Choroid plexus epithelial cell (primary cell): ENCODE results near the gene HIVEP2.
A peak's percentile ranks its signal among the peaks of the same experiment; 100 is the strongest.
"Not testable (repeated sequence)": the region's sequence is repeated elsewhere in the genome, so short reads cannot be mapped to it uniquely, and the experiment has no call there.

Experiments used
- DNase-seq: peaks from one replicate; pipeline ENCODE4 v3.0.0-alpha.2; 2010; ENCODE audit warnings: low read depth
- H3K4me3 ChIP-seq: 2 replicates; pipeline ENCODE4 v1.5.1; 2011; ENCODE audit warnings: low read depth, mild to moderate bottlenecking, control low read depth, low read length, moderate library complexity
- CTCF ChIP-seq: conservative IDR thresholded peaks from 2 replicates; pipeline ENCODE4 v1.5.1; 2011; ENCODE audit warnings: low read depth, mild to moderate bottlenecking, control low read depth, inconsistent platforms, low read length, moderate library complexity

HIVEP2 gene

GRCh38 chr6:142945049-142945445, at the start of gene HIVEP2:
HIVEP2 (minus strand) TSS chr6:142945176; CDS start chr6:142774738, 170,438 bp downstream.
- TF ChIP-seq CTCF = no peak
- peak; percentile 91 for DNase-seq
- peak within 1 kb of the TSS; percentile 96 for H3K4me3 ChIP-seq

- no peak for TF ChIP-seq CTCF
- no peak for DNase-seq
- no peak overlapping the region for H3K4me3 ChIP-seq
Measured at GRCh38 chr6:142993977-142994376, 49.0 kb upstream of the HIVEP2 start.

GRCh38 chr6:142987490-142987889, 42.5 kb upstream of the HIVEP2 start:
- H3K4me3 ChIP-seq = no peak overlapping the region
- TF ChIP-seq CTCF = no peak
- DNase-seq = no peak

GRCh38 chr6:142985281-142985680, 40.3 kb upstream of the HIVEP2 start:
- no peak for TF ChIP-seq CTCF
- DNase-seq = peak; percentile 3
- no peak overlapping the region for H3K4me3 ChIP-seq

GRCh38 chr6:142984386-142984785, 39.4 kb upstream of the HIVEP2 start:
- no peak overlapping the region for H3K4me3 ChIP-seq
- no peak for DNase-seq

GRCh38 chr6:142975365-142975764, 30.4 kb upstream of the HIVEP2 start:
- H3K4me3 ChIP-seq = no peak overlapping the region
- no peak for TF ChIP-seq CTCF
- DNase-seq = no peak

More at GRCh38 chr6:142984386-142984785, 39.4 kb upstream of the HIVEP2 start:
- TF ChIP-seq CTCF = no peak

GRCh38 chr6:142970941-142971340, 26.0 kb upstream of the HIVEP2 start:
- H3K4me3 ChIP-seq, DNase-seq: not testable (repeated sequence)

GRCh38 chr6:142968601-142969000, 23.6 kb upstream of the HIVEP2 start:
- no peak for TF ChIP-seq CTCF
- DNase-seq = no peak
- H3K4me3 ChIP-seq = no peak overlapping the region
